ENCODE results near the gene DCLK1.

The DCLK1 gene

GRCh38 chr13:35954207-35954560 is 177.0 kb downstream of the DCLK1 start:
- FAIRE-seq: no peak

GRCh38 chr13:35953537-35954206 is 177.5 kb downstream of the DCLK1 start:
- FAIRE-seq (no peak), DNase-seq (ENCODE audit: low spot score) (peak; percentile 36)

More at GRCh38 chr13:35954207-35954560, 177.0 kb downstream of the DCLK1 start:
- DNase-seq (ENCODE audit: low spot score): no peak

GRCh38 chr13:35947315-35947714 is 183.9 kb downstream of the DCLK1 start:
- FAIRE-seq (no peak), DNase-seq (ENCODE audit: low spot score) (no peak)

GRCh38 chr13:35945368-35945767 is 185.8 kb downstream of the DCLK1 start:
- FAIRE-seq: no peak

GRCh38 chr13:35941374-35941773 is 189.8 kb downstream of the DCLK1 start:
- FAIRE-seq (no peak), DNase-seq (ENCODE audit: low spot score) (no peak)

More at GRCh38 chr13:35945368-35945767, 185.8 kb downstream of the DCLK1 start:
- no peak for DNase-seq (ENCODE audit: low spot score)

GRCh38 chr13:35940734-35941133 is 190.4 kb downstream of the DCLK1 start:
- no peak for DNase-seq (ENCODE audit: low spot score)
- no peak for FAIRE-seq

- DNase-seq (ENCODE audit: low spot score) (no peak), FAIRE-seq (no peak)
Observed at GRCh38 chr13:35936246-35936978, 194.8 kb downstream of the DCLK1 start.

- FAIRE-seq: no peak
- DNase-seq (ENCODE audit: low spot score): no peak
Observed at GRCh38 chr13:35930665-35931631, 200.2 kb downstream of the DCLK1 start.

- DNase-seq (ENCODE audit: low spot score) (peak; percentile 2), FAIRE-seq (no peak)
Observed at GRCh38 chr13:35927567-35928021, 203.6 kb downstream of the DCLK1 start.

- no peak for FAIRE-seq
- DNase-seq (ENCODE audit: low spot score): no peak
Observed at GRCh38 chr13:35926859-35927530, 204.2 kb downstream of the DCLK1 start.

- FAIRE-seq (no peak), DNase-seq (ENCODE audit: low spot score) (no peak)
Observed at GRCh38 chr13:35925669-35926068, 205.5 kb downstream of the DCLK1 start.

- DNase-seq (ENCODE audit: low spot score): peak; percentile 33
- no peak for FAIRE-seq
Observed at GRCh38 chr13:35923347-35923746, 207.8 kb downstream of the DCLK1 start.

- no peak for DNase-seq (ENCODE audit: low spot score)
- no peak for FAIRE-seq
Observed at GRCh38 chr13:35920816-35921215, 210.4 kb downstream of the DCLK1 start.

GRCh38 chr13:35917942-35918645 is 213.1 kb downstream of the DCLK1 start:
- FAIRE-seq (no peak), DNase-seq (ENCODE audit: low spot score) (no peak)

- DNase-seq (ENCODE audit: low spot score) (peak; percentile 10), FAIRE-seq (no peak)
Observed at GRCh38 chr13:35917252-35917941, 213.8 kb downstream of the DCLK1 start.

- FAIRE-seq (no peak), DNase-seq (ENCODE audit: low spot score) (no peak)
Observed at GRCh38 chr13:35916146-35916545, 215.0 kb downstream of the DCLK1 start.

- no peak for DNase-seq (ENCODE audit: low spot score)
Observed at GRCh38 chr13:35914662-35915061, 216.5 kb downstream of the DCLK1 start.

GRCh38 chr13:35912841-35913240 is 218.3 kb downstream of the DCLK1 start:
- DNase-seq (ENCODE audit: low spot score) (no peak), FAIRE-seq (no peak)

More at GRCh38 chr13:35914662-35915061, 216.5 kb downstream of the DCLK1 start:
- FAIRE-seq: no peak

GRCh38 chr13:35909837-35910540 is 221.2 kb downstream of the DCLK1 start:
- FAIRE-seq (no peak), DNase-seq (ENCODE audit: low spot score) (no peak)
